Calu3 (cell line): ENCODE results near the gene ZP1. TPM values are rescaled to one million over a fixed set of nuclear protein-coding genes. Genes with fewer than 3 reads are reported as not detected.

Experiments used
- BruUV-seq: library from RNA; stranded (reverse); fragments of 400-500 nt; replicated peaks from 2 replicates; lab custom pipeline; 2021; lab: Mats Ljungman, UMichigan
- CTCF ChIA-PET: fragments of 300-600 bp; sonication (Branson Sonifier 250); formaldehyde crosslinking; loops from one replicate; lab custom pipeline; 2022; ENCODE audit warnings: antibody characterized with exemption; lab: Charles Lee
- DNase-seq: peaks from one replicate; pipeline ENCODE4 v3.0.0; 2022
- H3K27ac Mint-ChIP-seq: one replicate; pipeline ENCODE4 v1.8.0; 2022; ENCODE audit warnings: mixed read lengths; ENCODE audit not compliant: unreplicated experiment
- H3K27me3 Mint-ChIP-seq: one replicate; pipeline ENCODE4 v1.8.0; 2022; ENCODE audit warnings: mixed read lengths; ENCODE audit not compliant: unreplicated experiment
- H3K36me3 Mint-ChIP-seq: one replicate; pipeline ENCODE4 v1.8.0; 2022; ENCODE audit warnings: mild to moderate bottlenecking, moderate library complexity, mixed read lengths; ENCODE audit not compliant: insufficient read depth, unreplicated experiment
- H3K4me1 Mint-ChIP-seq: one replicate; pipeline ENCODE4 v1.8.0; 2022; ENCODE audit warnings: mild to moderate bottlenecking, low read depth, mixed read lengths; ENCODE audit not compliant: unreplicated experiment
- H3K4me3 Mint-ChIP-seq: one replicate; pipeline ENCODE4 v1.8.0; 2022; ENCODE audit warnings: mild to moderate bottlenecking, low read depth, moderate library complexity, mixed read lengths; ENCODE audit not compliant: unreplicated experiment
- H3K9me3 Mint-ChIP-seq: one replicate; pipeline ENCODE4 v1.8.0; 2022; ENCODE audit warnings: low read depth, mixed read lengths; ENCODE audit not compliant: unreplicated experiment
- intact Hi-C: fragments of 100-400 bp; cut with micrococcal nuclease; formaldehyde crosslinking; loops from one replicate; pipeline ENCODE4 v1.10.0; 2022; ENCODE audit not compliant: unreplicated experiment
- total RNA-seq: library from RNA; stranded (reverse); gene quantifications from 2 replicates; pipeline ENCODE4 v1.2.3, GENCODE V29; 2022
- TF ChIP-seq, protein P1 (sequence below): fragments of 200-600 bp; IDR thresholded peaks from one replicate; pipeline ENCODE4 v1.8.0; 2022; ENCODE audit warnings: antibody characterized with exemption; ENCODE audit not compliant: unreplicated experiment

Gene ZP1
- total RNA-seq, 1 experiment from 2014 or later = not detected

GRCh38 chr11:60878245-60879101, 11.1 kb downstream of the ZP1 start:
- TF ChIP-seq, protein P1, sequence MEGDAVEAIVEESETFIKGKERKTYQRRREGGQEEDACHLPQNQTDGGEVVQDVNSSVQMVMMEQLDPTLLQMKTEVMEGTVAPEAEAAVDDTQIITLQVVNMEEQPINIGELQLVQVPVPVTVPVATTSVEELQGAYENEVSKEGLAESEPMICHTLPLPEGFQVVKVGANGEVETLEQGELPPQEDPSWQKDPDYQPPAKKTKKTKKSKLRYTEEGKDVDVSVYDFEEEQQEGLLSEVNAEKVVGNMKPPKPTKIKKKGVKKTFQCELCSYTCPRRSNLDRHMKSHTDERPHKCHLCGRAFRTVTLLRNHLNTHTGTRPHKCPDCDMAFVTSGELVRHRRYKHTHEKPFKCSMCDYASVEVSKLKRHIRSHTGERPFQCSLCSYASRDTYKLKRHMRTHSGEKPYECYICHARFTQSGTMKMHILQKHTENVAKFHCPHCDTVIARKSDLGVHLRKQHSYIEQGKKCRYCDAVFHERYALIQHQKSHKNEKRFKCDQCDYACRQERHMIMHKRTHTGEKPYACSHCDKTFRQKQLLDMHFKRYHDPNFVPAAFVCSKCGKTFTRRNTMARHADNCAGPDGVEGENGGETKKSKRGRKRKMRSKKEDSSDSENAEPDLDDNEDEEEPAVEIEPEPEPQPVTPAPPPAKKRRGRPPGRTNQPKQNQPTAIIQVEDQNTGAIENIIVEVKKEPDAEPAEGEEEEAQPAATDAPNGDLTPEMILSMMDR = no peak
- intact Hi-C loops = no loop called here
- H3K9me3 Mint-ChIP-seq = no peaks in the 10 kb centered on the region
- H3K4me1 Mint-ChIP-seq = no peaks in the 10 kb centered on the region
- H3K4me3 Mint-ChIP-seq = no peak overlapping the region
- no TSS peak for BruUV-seq
- no peak for DNase-seq
- CTCF ChIA-PET = no interaction called here
- H3K27me3 Mint-ChIP-seq = no peaks in the 10 kb centered on the region
- no peak overlapping the region for H3K27ac Mint-ChIP-seq
- H3K36me3 Mint-ChIP-seq = no peaks in the 10 kb centered on the region

DNA sequence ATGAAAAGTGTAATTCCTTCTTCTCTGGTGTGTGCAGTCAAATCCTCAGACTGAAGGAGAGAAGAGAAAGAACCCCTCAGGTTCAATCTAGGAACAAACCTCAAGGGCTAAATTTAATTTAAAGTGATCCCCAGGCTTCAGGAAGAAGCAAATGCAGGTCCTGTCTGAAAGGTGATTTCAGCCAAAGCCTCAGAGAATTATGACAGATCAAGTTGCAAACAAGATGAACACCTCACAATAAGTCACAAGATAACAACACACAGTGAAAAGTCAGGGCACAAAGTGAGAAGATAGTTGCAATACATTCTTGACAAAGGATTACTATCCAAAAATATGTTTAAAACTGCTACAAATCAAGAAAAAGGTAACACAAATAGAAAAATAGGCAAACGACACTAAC, 11.8 kb downstream of the ZP1 start:
- Mint-ChIP-seq H3K27me3 (no peaks in the 10 kb centered on the region), H3K9me3 (no peaks in the 10 kb centered on the region), H3K4me1 (no peaks in the 10 kb centered on the region), H3K36me3 (no peaks in the 10 kb centered on the region), H3K27ac (no peak overlapping the region), H3K4me3 (no peak overlapping the region)
- intact Hi-C loops = no loop called here
- DNase-seq = no peak
- TF ChIP-seq, protein P1 = no peak
- CTCF ChIA-PET = no interaction called here
- no TSS peak for BruUV-seq

GRCh38 chr11:60879971-60880588, 12.7 kb downstream of the ZP1 start:
- intact Hi-C loops = no loop called here
- no peak overlapping the region for H3K27ac Mint-ChIP-seq
- H3K4me1 Mint-ChIP-seq = no peaks in the 10 kb centered on the region
- no peaks in the 10 kb centered on the region for H3K27me3 Mint-ChIP-seq
- no TSS peak for BruUV-seq
- no peaks in the 10 kb centered on the region for H3K36me3 Mint-ChIP-seq
- no peaks in the 10 kb centered on the region for H3K9me3 Mint-ChIP-seq
- CTCF ChIA-PET = no interaction called here
- H3K4me3 Mint-ChIP-seq = no peak overlapping the region
- no peak for DNase-seq
- TF ChIP-seq, protein P1 = no peak

- TF ChIP-seq, protein P1 = no peak
- H3K36me3 Mint-ChIP-seq = no peaks in the 10 kb centered on the region
- no peaks in the 10 kb centered on the region for H3K9me3 Mint-ChIP-seq
- intact Hi-C loops = no loop called here
- no peak overlapping the region for H3K27ac Mint-ChIP-seq
- no peak overlapping the region for H3K4me3 Mint-ChIP-seq
- CTCF ChIA-PET = no interaction called here
- no peaks in the 10 kb centered on the region for H3K27me3 Mint-ChIP-seq
- no peak for DNase-seq
- BruUV-seq = no TSS peak
- H3K4me1 Mint-ChIP-seq = no peaks in the 10 kb centered on the region
Observed at GRCh38 chr11:60880643-60881282, 13.4 kb downstream of the ZP1 start.
